ENCODE data around the gene CDA.

Gene CDA

GRCh38 chr1:20588634-20589225 is at the start of gene CDA:
CDA (plus strand) TSS chr1:20589097; CDS start chr1:20589130, 33 bp downstream.
- TF ChIP-seq, protein P1, sequence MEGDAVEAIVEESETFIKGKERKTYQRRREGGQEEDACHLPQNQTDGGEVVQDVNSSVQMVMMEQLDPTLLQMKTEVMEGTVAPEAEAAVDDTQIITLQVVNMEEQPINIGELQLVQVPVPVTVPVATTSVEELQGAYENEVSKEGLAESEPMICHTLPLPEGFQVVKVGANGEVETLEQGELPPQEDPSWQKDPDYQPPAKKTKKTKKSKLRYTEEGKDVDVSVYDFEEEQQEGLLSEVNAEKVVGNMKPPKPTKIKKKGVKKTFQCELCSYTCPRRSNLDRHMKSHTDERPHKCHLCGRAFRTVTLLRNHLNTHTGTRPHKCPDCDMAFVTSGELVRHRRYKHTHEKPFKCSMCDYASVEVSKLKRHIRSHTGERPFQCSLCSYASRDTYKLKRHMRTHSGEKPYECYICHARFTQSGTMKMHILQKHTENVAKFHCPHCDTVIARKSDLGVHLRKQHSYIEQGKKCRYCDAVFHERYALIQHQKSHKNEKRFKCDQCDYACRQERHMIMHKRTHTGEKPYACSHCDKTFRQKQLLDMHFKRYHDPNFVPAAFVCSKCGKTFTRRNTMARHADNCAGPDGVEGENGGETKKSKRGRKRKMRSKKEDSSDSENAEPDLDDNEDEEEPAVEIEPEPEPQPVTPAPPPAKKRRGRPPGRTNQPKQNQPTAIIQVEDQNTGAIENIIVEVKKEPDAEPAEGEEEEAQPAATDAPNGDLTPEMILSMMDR (IDR thresholded peaks at IDR 0.05; ENCODE audit: insufficient read depth, low read length, missing control alignments): no peak
- DNase-seq (ENCODE audit: low read depth, low spot score): no peak
- POLR2A ChIA-PET: interaction anchor here (1.0 to 2.5 kb wide), 4 partner anchors 25 to 73 kb away, joined by 3 to 9 read pairs (median 3); no protein-coding TSS in a partner anchor
- CTCF ChIA-PET: interaction anchor here (0.8 to 9.0 kb wide), 6 partner anchors 10 to 110 kb away, joined by 3 to 74 read pairs (median 4); partner anchors contain the start of gene PINK1
- H3K4me3 ChIP-seq (ENCODE audit: low read depth, low read length): peak within 1 kb of the TSS; percentile 40

DNA sequence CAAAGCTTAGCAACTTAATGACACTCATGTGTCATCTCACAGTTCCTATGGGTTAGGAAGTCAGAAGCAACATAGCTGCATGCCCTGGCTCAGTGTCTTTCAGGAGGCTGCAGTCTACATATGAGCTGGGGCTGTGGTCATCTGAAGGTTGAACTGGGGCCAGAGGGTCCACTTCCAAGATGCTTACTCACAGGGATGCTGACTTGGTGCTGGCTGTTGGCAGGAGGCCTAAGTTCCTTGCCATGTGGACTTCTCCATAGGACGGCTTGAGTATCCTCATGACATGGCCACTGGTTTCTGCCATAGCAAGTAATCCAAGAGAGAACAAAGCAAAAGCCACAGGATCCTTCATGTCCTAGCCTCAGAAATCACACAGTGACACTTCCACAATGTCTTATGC is 48.6 kb upstream of the CDA start:
- TF ChIP-seq, protein P1 (IDR thresholded peaks at IDR 0.05; ENCODE audit: insufficient read depth, low read length, missing control alignments): no peak
- ChIA-PET CTCF (no interaction called here), POLR2A (no interaction called here)
- no peak overlapping the region for H3K4me3 ChIP-seq (ENCODE audit: low read depth, low read length)
- DNase-seq (ENCODE audit: low read depth, low spot score): no peak

- no peak overlapping the region for H3K4me3 ChIP-seq (ENCODE audit: low read depth, low read length)
- CTCF ChIA-PET: interaction anchor here (0.6 to 1.2 kb wide), 2 partner anchors 94 to 155 kb away, joined by 3 read pairs; no protein-coding TSS in a partner anchor
- TF ChIP-seq, protein P1 (IDR thresholded peaks at IDR 0.05; ENCODE audit: insufficient read depth, low read length, missing control alignments): no peak
- DNase-seq (ENCODE audit: low read depth, low spot score): no peak
- POLR2A ChIA-PET: no interaction called here
These were observed 42.3 kb upstream of the CDA start for GRCh38 chr1:20546637-20547036.

DNA sequence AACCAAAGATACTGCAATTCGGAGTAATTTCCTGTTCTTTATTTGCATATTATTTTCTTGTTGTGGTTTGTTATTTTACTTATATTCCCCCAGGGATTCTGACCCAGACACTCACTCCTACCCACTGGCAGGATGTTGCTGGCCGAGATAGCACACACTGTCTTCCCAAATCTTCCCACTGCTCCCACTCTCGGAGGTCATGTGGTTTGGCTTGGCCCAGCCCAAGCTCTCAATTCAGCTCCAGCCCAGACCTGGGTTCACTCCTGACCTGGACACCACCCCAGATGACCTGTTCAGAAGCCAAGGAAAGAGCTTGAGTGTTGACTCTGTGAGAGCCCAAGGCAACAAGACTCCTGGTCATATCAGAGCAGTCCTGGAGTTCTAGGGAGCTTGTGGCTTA is 37.7 kb upstream of the CDA start:
- TF ChIP-seq, protein P1 (IDR thresholded peaks at IDR 0.05; ENCODE audit: insufficient read depth, low read length, missing control alignments): no peak
- POLR2A ChIA-PET: no interaction called here
- no peak overlapping the region for H3K4me3 ChIP-seq (ENCODE audit: low read depth, low read length)
- DNase-seq (ENCODE audit: low read depth, low spot score): no peak
- CTCF ChIA-PET: interaction anchor here (0.8 to 1.6 kb wide), 4 partner anchors 14 to 83 kb away, joined by 3 to 6 read pairs (median 4); partner anchors contain the start of gene PINK1

- peak within 1 kb of the TSS; percentile 33 for H3K4me3 ChIP-seq (ENCODE audit: low read depth, low read length)
- DNase-seq (ENCODE audit: low read depth, low spot score): no peak
- ChIA-PET CTCF (interaction anchor here (0.7 to 1.6 kb wide), 11 partner anchors 9 to 94 kb away, joined by 3 to 8 read pairs (median 4); partner anchors contain the start of gene PINK1), POLR2A (interaction anchor here (0.6 kb wide), 1 partner anchor 13 kb away, joined by 3 read pairs; no protein-coding TSS in a partner anchor)
- TF ChIP-seq, protein P1 (IDR thresholded peaks at IDR 0.05; ENCODE audit: insufficient read depth, low read length, missing control alignments): no peak
These were observed 36.8 kb upstream of the CDA start, which contains the start of gene FAM43B for GRCh38 chr1:20551945-20552727. FAM43B (plus strand) TSS chr1:20552573; CDS start chr1:20552974, 401 bp downstream.
